Trophoblast cell (in vitro differentiated cells and primary cell): ENCODE measurements around the gene MYO7A.
A peak's percentile ranks its signal among the peaks of the same experiment; 100 is the strongest.

Experiments
- DNase-seq, 2 donors: peaks; one replicate each; pipeline ENCODE4 v3.0.0-alpha.2; 2016
- H2AFZ ChIP-seq: 2 replicates; pipeline ENCODE4 v1.6.1; 2013; ENCODE audit warnings: low read length, moderate library complexity, mild to moderate bottlenecking; ENCODE audit not compliant: insufficient read depth, poor library complexity
- H2AK5ac ChIP-seq: 2 replicates; pipeline ENCODE4 v1.6.1; 2013; ENCODE audit warnings: mild to moderate bottlenecking, low read length
- H2BK120ac ChIP-seq: 2 replicates; pipeline ENCODE4 v1.6.1; 2013; ENCODE audit warnings: low read length, mild to moderate bottlenecking, moderate library complexity; ENCODE audit not compliant: insufficient read depth, poor library complexity
- H2BK12ac ChIP-seq: 2 replicates; pipeline ENCODE4 v1.6.1; 2013; ENCODE audit warnings: mild to moderate bottlenecking, low read length, moderate library complexity
- H2BK5ac ChIP-seq: 2 replicates; pipeline ENCODE4 v1.6.1; 2013; ENCODE audit warnings: low read length, low read depth, moderate library complexity, mild to moderate bottlenecking; ENCODE audit not compliant: poor library complexity
- H3K14ac ChIP-seq: 2 replicates; pipeline ENCODE4 v1.6.1; 2013; ENCODE audit warnings: mild to moderate bottlenecking, low read length
- H3K18ac ChIP-seq: 2 replicates; pipeline ENCODE4 v1.6.1; 2013; ENCODE audit warnings: mild to moderate bottlenecking, low read length
- H3K23ac ChIP-seq: 2 replicates; pipeline ENCODE4 v1.6.1; 2013; ENCODE audit warnings: low read length
- H3K27ac ChIP-seq: 2 replicates; pipeline ENCODE4 v1.5.1; 2013; ENCODE audit warnings: low read depth, mild to moderate bottlenecking, inconsistent platforms, low read length, moderate library complexity
- H3K27me3 ChIP-seq: 2 replicates; pipeline ENCODE4 v1.6.1; 2013; ENCODE audit warnings: inconsistent platforms, mild to moderate bottlenecking, low read length, moderate library complexity; ENCODE audit not compliant: insufficient read depth
- H3K36me3 ChIP-seq, 2 experiments: 1 replicate in 1 of 2; 2 replicates in 1 of 2; pipeline ENCODE4 v1.6.1; 2013; ENCODE audit warnings: low read length in 2 of 2, mild to moderate bottlenecking in 2 of 2, moderate library complexity in 1 of 2; ENCODE audit not compliant: insufficient read depth in 2 of 2, control insufficient read depth in 1 of 2
- H3K4ac ChIP-seq: 2 replicates; pipeline ENCODE4 v1.6.1; 2013; ENCODE audit warnings: low read depth, mild to moderate bottlenecking, low read length, moderate library complexity
- H3K4me1 ChIP-seq, 2 experiments: 1 replicate in 1 of 2; 2 replicates in 1 of 2; pipeline ENCODE4 v1.6.1; 2013; ENCODE audit warnings: low read length in 2 of 2, mild to moderate bottlenecking in 2 of 2, moderate library complexity in 1 of 2; ENCODE audit not compliant: insufficient read depth in 2 of 2, control insufficient read depth in 1 of 2
- H3K4me2 ChIP-seq: 2 replicates; pipeline ENCODE4 v1.6.1; 2013; ENCODE audit warnings: inconsistent platforms, mild to moderate bottlenecking, low read length, moderate library complexity
- H3K4me3 ChIP-seq: 2 replicates; pipeline ENCODE4 v1.5.1; 2013; ENCODE audit warnings: mild to moderate bottlenecking, low read depth, low read length, inconsistent platforms
- H3K79me1 ChIP-seq: one replicate; pipeline ENCODE4 v1.6.1; 2013; ENCODE audit warnings: low read length
- H3K79me2 ChIP-seq: 2 replicates; pipeline ENCODE4 v1.6.1; 2013; ENCODE audit warnings: low read length, mild to moderate bottlenecking; ENCODE audit not compliant: control insufficient read depth, insufficient read depth, poor library complexity
- H3K9ac ChIP-seq: 2 replicates; pipeline ENCODE4 v1.6.1; 2013; ENCODE audit warnings: mild to moderate bottlenecking, low read length
- H3K9me3 ChIP-seq: 2 replicates; pipeline ENCODE4 v1.6.1; 2013; ENCODE audit warnings: low read depth, mild to moderate bottlenecking, control low read depth, inconsistent platforms, low read length; ENCODE audit not compliant: insufficient read depth
- H4K12ac ChIP-seq: 2 replicates; pipeline ENCODE4 v1.6.1; 2013; ENCODE audit warnings: low read depth, mild to moderate bottlenecking, low read length, moderate library complexity
- H4K8ac ChIP-seq: 2 replicates; pipeline ENCODE4 v1.6.1; 2013; ENCODE audit warnings: low read depth, mild to moderate bottlenecking, low read length, moderate library complexity
- H4K91ac ChIP-seq: one replicate; pipeline ENCODE4 v1.6.1; 2013; ENCODE audit warnings: low read depth, mild to moderate bottlenecking, low read length, moderate library complexity
- WGBS: extraction: QIAGEN DNeasy Blood & Tissue Kit; methylation state at CpG from one replicate; pipeline ENCODE4 v1.1.7; 2013; ENCODE audit warnings: missing lambda C conversion rate; ENCODE audit not compliant: insufficient read length, insufficient coverage; ENCODE audit errors: extremely low coverage; 5-methylcytosine and 5-hydroxymethylcytosine counted together

Gene MYO7A

GRCh38 chr11:77155082-77155475 lies 27.0 kb downstream of the MYO7A start:
- H3K4me2 ChIP-seq: no peak overlapping the region
- no peaks in the 10 kb centered on the region for H3K79me1 ChIP-seq
- no peak overlapping the region for H4K91ac ChIP-seq
- no peaks in the 10 kb centered on the region for H3K4me1 ChIP-seq
- DNase-seq: no peak
- H3K9me3 ChIP-seq: no peaks in the 10 kb centered on the region
- H3K4ac ChIP-seq: no peak overlapping the region
- no peak overlapping the region for H2BK5ac ChIP-seq
- H3K9ac ChIP-seq: no peak overlapping the region
- no peak overlapping the region for H3K14ac ChIP-seq
- no peak overlapping the region for H2BK120ac ChIP-seq
- no peak overlapping the region for H2AFZ ChIP-seq
- H3K27me3 ChIP-seq: no peaks in the 10 kb centered on the region
- H4K12ac ChIP-seq: no peak overlapping the region
- H3K36me3 ChIP-seq: no peaks in the 10 kb centered on the region
- no peak overlapping the region for H2BK12ac ChIP-seq
- H4K8ac ChIP-seq: no peak overlapping the region
- H3K27ac ChIP-seq: no peak overlapping the region
- H3K18ac ChIP-seq: no peak overlapping the region
- no CpG with 5 or more reads among the region's 4 CpGs for WGBS
- H3K23ac ChIP-seq: no peak overlapping the region
- no peak overlapping the region for H2AK5ac ChIP-seq
- H3K79me2 ChIP-seq: no peaks in the 10 kb centered on the region
- no peak overlapping the region for H3K4me3 ChIP-seq

DNA sequence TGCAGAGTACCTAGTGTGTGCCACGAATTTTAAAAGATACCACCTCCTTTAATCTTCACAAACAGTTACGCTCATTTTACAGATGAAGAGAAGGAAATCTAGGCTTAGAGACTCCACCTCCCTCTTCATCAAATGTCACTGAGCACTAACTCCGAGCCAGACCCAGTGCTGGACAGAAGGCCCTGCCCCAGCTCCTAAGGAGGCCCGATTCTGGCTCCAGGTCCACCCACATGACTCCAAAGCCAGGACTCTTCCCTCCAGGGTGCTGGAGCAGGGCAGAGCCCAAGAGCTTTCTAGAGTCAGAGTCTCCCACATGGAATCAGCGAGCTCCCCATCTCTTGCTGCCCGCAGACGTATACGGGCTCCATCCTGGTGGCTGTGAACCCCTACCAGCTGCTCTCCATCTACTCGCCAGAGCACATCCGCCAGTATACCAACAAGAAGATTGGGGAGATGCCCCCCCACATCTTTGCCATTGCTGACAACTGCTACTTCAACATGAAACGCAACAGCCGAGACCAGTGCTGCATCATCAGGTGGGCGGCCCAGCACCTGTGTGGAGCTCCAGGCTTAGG lies 27.6 kb downstream of the MYO7A start:
- no peak overlapping the region for H4K8ac ChIP-seq
- WGBS: no CpG with 5 or more reads among the region's 13 CpGs
- H4K12ac ChIP-seq: no peak overlapping the region
- no peak overlapping the region for H3K23ac ChIP-seq
- no peak overlapping the region for H3K18ac ChIP-seq
- no peak overlapping the region for H2AK5ac ChIP-seq
- H2AFZ ChIP-seq: no peak overlapping the region
- H3K4ac ChIP-seq: no peak overlapping the region
- H3K79me1 ChIP-seq: no peaks in the 10 kb centered on the region
- no peak overlapping the region for H2BK12ac ChIP-seq
- no peak overlapping the region for H2BK5ac ChIP-seq
- H3K14ac ChIP-seq: no peak overlapping the region
- H3K27me3 ChIP-seq: no peaks in the 10 kb centered on the region
- no peaks in the 10 kb centered on the region for H3K9me3 ChIP-seq
- no peaks in the 10 kb centered on the region for H3K36me3 ChIP-seq
- no peak overlapping the region for H3K4me3 ChIP-seq
- no peak overlapping the region for H3K27ac ChIP-seq
- no peaks in the 10 kb centered on the region for H3K4me1 ChIP-seq
- H2BK120ac ChIP-seq: no peak overlapping the region
- H3K4me2 ChIP-seq: no peak overlapping the region
- no peak overlapping the region for H4K91ac ChIP-seq
- no peaks in the 10 kb centered on the region for H3K79me2 ChIP-seq
- H3K9ac ChIP-seq: no peak overlapping the region
- no peak for DNase-seq

- Histone ChIP-seq H2BK120ac (no peak overlapping the region), H2BK12ac (no peak overlapping the region)
- no CpG with 5 or more reads among the region's 26 CpGs for WGBS
Observed at GRCh38 chr11:77156396-77157195, 28.6 kb downstream of the MYO7A start.

DNA sequence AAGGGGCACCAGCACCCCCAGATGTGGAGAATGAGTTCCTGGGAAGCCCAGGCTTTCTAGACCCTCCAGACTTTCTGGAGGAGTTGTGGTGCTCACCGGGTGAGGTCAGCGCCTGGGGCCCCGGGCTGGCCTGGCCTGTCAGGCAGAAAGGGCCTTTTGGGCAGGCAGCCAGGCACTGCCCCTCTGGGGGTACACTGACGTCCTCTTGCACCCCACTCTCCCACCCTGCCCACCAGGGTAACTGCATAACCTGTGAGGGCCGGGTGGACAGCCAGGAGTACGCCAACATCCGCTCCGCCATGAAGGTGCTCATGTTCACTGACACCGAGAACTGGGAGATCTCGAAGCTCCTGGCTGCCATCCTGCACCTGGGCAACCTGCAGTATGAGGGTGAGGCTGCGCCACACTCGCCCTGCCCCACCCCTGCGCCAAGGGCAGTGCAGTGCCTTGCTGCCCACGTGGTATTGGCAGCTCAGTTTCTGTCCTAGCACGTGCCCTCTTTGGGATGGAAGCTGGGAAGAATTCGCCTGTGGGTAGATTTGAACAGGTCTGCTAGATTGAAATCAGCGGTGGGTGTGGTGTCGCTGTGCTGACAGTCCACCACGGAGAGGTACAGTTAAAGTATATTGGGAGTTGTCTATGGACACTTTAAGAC lies 30.1 kb downstream of the MYO7A start:
- WGBS: no CpG with 5 or more reads among the region's 19 CpGs
- Histone ChIP-seq H4K12ac (no peak overlapping the region), H2AFZ (no peak overlapping the region), H4K91ac (no peak overlapping the region), H2BK120ac (no peak overlapping the region), H3K14ac (no peak overlapping the region), H3K79me1 (no peaks in the 10 kb centered on the region), H3K4me2 (no peak overlapping the region), H3K36me3 (no peaks in the 10 kb centered on the region), H2AK5ac (no peak overlapping the region), H3K4me3 (peak overlapping the region; percentile 0), H3K4ac (no peak overlapping the region), H3K9me3 (no peaks in the 10 kb centered on the region), H3K23ac (no peak overlapping the region), H3K27ac (no peak overlapping the region), H3K9ac (no peak overlapping the region), H3K4me1 (no peaks in the 10 kb centered on the region), H3K18ac (no peak overlapping the region), H3K79me2 (no peaks in the 10 kb centered on the region), H2BK12ac (no peak overlapping the region), H4K8ac (no peak overlapping the region), H3K27me3 (no peaks in the 10 kb centered on the region), H2BK5ac (no peak overlapping the region)
- DNase-seq: peak; percentile 48 to 78

More at GRCh38 chr11:77156396-77157195, 28.6 kb downstream of the MYO7A start:
- no peak overlapping the region for H3K18ac ChIP-seq
- no peak overlapping the region for H3K4me3 ChIP-seq
- no peak overlapping the region for H2AFZ ChIP-seq
- no peaks in the 10 kb centered on the region for H3K4me1 ChIP-seq
- H3K9me3 ChIP-seq: no peaks in the 10 kb centered on the region
- H3K9ac ChIP-seq: no peak overlapping the region
- no peak overlapping the region for H4K12ac ChIP-seq
- H4K8ac ChIP-seq: no peak overlapping the region
- H3K27ac ChIP-seq: no peak overlapping the region
- no peak overlapping the region for H2BK5ac ChIP-seq
- H3K14ac ChIP-seq: no peak overlapping the region
- H3K27me3 ChIP-seq: no peaks in the 10 kb centered on the region
- DNase-seq: no peak
- no peaks in the 10 kb centered on the region for H3K36me3 ChIP-seq
- no peak overlapping the region for H2AK5ac ChIP-seq
- no peaks in the 10 kb centered on the region for H3K79me1 ChIP-seq
- H3K79me2 ChIP-seq: no peaks in the 10 kb centered on the region
- H3K23ac ChIP-seq: no peak overlapping the region
- H3K4me2 ChIP-seq: no peak overlapping the region
- no peak overlapping the region for H4K91ac ChIP-seq
- H3K4ac ChIP-seq: no peak overlapping the region
